Neuronal stem cell (in vitro differentiated cells): ENCODE results near the gene CDK14.
A peak's percentile ranks its signal among the peaks of the same experiment; 100 is the strongest.
"Not testable (repeated sequence)": the region's sequence is repeated elsewhere in the genome, so short reads cannot be mapped to it uniquely, and the experiment has no call there.

Experiments
- DNase-seq: peaks from one replicate; pipeline ENCODE4 v3.0.0-alpha.2; 2013; ENCODE audit warnings: low spot score
- H2AFZ ChIP-seq: one replicate; pipeline ENCODE4 v1.6.1; 2013; ENCODE audit warnings: mild to moderate bottlenecking, low read length, inconsistent platforms
- H2AK5ac ChIP-seq: 2 replicates; pipeline ENCODE4 v1.6.1; 2013; ENCODE audit warnings: low read depth, mild to moderate bottlenecking, inconsistent platforms, low read length, moderate library complexity, mixed read lengths
- H2BK120ac ChIP-seq: 2 replicates; pipeline ENCODE4 v1.6.1; 2013; ENCODE audit warnings: low read depth, mild to moderate bottlenecking, inconsistent platforms, low read length, moderate library complexity, mixed read lengths
- H2BK12ac ChIP-seq: one replicate; pipeline ENCODE4 v1.6.1; 2013; ENCODE audit warnings: low read length, inconsistent platforms
- H2BK15ac ChIP-seq: 2 replicates; pipeline ENCODE4 v1.6.1; 2013; ENCODE audit warnings: mild to moderate bottlenecking, low read length, inconsistent platforms, mixed read lengths
- H2BK5ac ChIP-seq: one replicate; pipeline ENCODE4 v1.6.1; 2013; ENCODE audit warnings: inconsistent platforms, mild to moderate bottlenecking, low read length, moderate library complexity
- H3K14ac ChIP-seq: one replicate; pipeline ENCODE4 v1.6.1; 2013; ENCODE audit warnings: low read length, inconsistent platforms
- H3K18ac ChIP-seq: 2 replicates; pipeline ENCODE4 v1.6.1; 2013; ENCODE audit warnings: low read length, inconsistent platforms
- H3K23ac ChIP-seq: 2 replicates; pipeline ENCODE4 v1.6.1; 2013; ENCODE audit warnings: low read depth, mild to moderate bottlenecking, mixed read lengths, low read length, inconsistent platforms; ENCODE audit not compliant: poor library complexity
- H3K27ac ChIP-seq: replicated peaks from 3 replicates; pipeline ENCODE4 v1.5.1; 2013; ENCODE audit warnings: low read length, inconsistent platforms
- H3K27me3 ChIP-seq, 3 experiments: 2 replicates each; pipeline ENCODE4 v1.6.1; 2013; ENCODE audit warnings: low read length in 3 of 3, mild to moderate bottlenecking in 2 of 3, inconsistent platforms in 1 of 3, low read depth in 1 of 3, mixed read lengths in 1 of 3, moderate library complexity in 1 of 3; ENCODE audit not compliant: control insufficient read depth in 3 of 3, insufficient read depth in 3 of 3
- H3K36me3 ChIP-seq, 2 donors: replicated peaks in 1 of 2; 2 replicates each; pipeline ENCODE4 v1.6.1; 2013; ENCODE audit warnings: low read length in 2 of 2; ENCODE audit not compliant: control insufficient read depth in 2 of 2, insufficient read depth in 2 of 2
- H3K4ac ChIP-seq: 2 replicates; pipeline ENCODE4 v1.6.1; 2013; ENCODE audit warnings: inconsistent platforms, mild to moderate bottlenecking, low read length, moderate library complexity
- H3K4me1 ChIP-seq, 2 donors: 1 replicate in 1 of 2; 2 replicates in 1 of 2; pipeline ENCODE4 v1.6.1; 2013; ENCODE audit warnings: low read length in 2 of 2, low read depth in 1 of 2; ENCODE audit not compliant: control insufficient read depth in 2 of 2, insufficient read depth in 1 of 2
- H3K4me2 ChIP-seq: one replicate; pipeline ENCODE4 v1.6.1; 2013; ENCODE audit warnings: mild to moderate bottlenecking, low read length, inconsistent platforms; ENCODE audit not compliant: insufficient read depth, poor library complexity, severe bottlenecking
- H3K4me3 ChIP-seq, 2 donors: 2 replicates each; pipeline ENCODE4 v1.5.1; 2013; ENCODE audit warnings: low read length in 2 of 2, mild to moderate bottlenecking in 2 of 2, inconsistent platforms in 1 of 2, moderate library complexity in 1 of 2
- H3K79me1 ChIP-seq: one replicate; pipeline ENCODE4 v1.6.1; 2013; ENCODE audit warnings: low read depth, mild to moderate bottlenecking, inconsistent platforms, low read length, moderate library complexity
- H3K9ac ChIP-seq: one replicate; pipeline ENCODE4 v1.6.1; 2013; ENCODE audit warnings: mild to moderate bottlenecking, low read depth, low read length, inconsistent platforms; ENCODE audit not compliant: poor library complexity
- H3K9me3 ChIP-seq, 2 donors: replicated peaks in 1 of 2; 2 replicates each; pipeline versions ENCODE3 to v1.6.1; 2013; ENCODE audit warnings: low read length in 2 of 2, mild to moderate bottlenecking in 2 of 2, inconsistent platforms in 1 of 2, low read depth in 1 of 2, mixed read lengths in 1 of 2, moderate library complexity in 1 of 2; ENCODE audit not compliant: control insufficient read depth in 2 of 2, insufficient read depth in 1 of 2
- H4K8ac ChIP-seq: one replicate; pipeline ENCODE4 v1.6.1; 2013; ENCODE audit warnings: low read depth, mild to moderate bottlenecking, inconsistent platforms, low read length, moderate library complexity
- H4K91ac ChIP-seq: one replicate; pipeline ENCODE4 v1.6.1; 2013; ENCODE audit warnings: low read length, low read depth, mild to moderate bottlenecking, inconsistent platforms; ENCODE audit not compliant: poor library complexity
- WGBS, 2 donors: extraction: QIAGEN DNeasy Blood & Tissue Kit; methylation state at CpG; one replicate each; pipeline ENCODE4 v1.1.7; 2013; ENCODE audit warnings: missing lambda C conversion rate in 2 of 2, mixed read lengths in 1 of 2; ENCODE audit not compliant: insufficient read length in 2 of 2, insufficient replicate concordance in 1 of 2; ENCODE audit errors: extremely low coverage in 2 of 2; 5-methylcytosine and 5-hydroxymethylcytosine counted together

Gene CDK14

DNA sequence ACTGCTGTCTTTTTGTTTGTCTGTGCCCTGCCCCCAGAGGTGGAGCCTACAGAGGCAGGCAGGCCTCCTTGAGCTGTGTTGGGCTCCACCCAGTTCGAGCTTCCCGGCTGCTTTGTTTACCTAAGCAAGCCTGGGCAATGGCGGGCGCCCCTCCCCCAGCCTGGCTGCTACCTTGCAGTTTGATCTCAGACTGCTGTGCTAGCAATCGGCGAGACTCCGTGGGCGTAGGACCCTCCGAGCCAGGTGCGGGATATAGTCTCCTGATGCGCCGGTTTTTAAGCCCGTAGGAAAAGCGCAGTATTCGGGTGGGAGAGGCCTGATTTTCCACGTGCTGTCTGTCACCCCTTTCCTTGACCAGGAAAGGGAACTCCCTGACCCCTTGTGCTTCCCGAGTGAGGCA, 43.6 kb downstream of the CDK14 start:
- H3K4me3 ChIP-seq, H3K9ac ChIP-seq, H3K79me1 ChIP-seq, DNase-seq, H3K27ac ChIP-seq, H2AK5ac ChIP-seq, H2BK120ac ChIP-seq, H4K8ac ChIP-seq, H3K14ac ChIP-seq, H3K4ac ChIP-seq, H3K4me1 ChIP-seq, H2BK12ac ChIP-seq, H2BK15ac ChIP-seq, H2AFZ ChIP-seq, H2BK5ac ChIP-seq, H4K91ac ChIP-seq, H3K27me3 ChIP-seq, H3K36me3 ChIP-seq, H3K18ac ChIP-seq, H3K23ac ChIP-seq: not testable (repeated sequence)
- H3K4me2 ChIP-seq: peak overlapping the region; percentile 2
- WGBS, 2 donors: no CpG with 5 or more reads among the region's 17 CpGs
- H3K9me3 ChIP-seq: peaks cover 4 to 30% of the 10 kb centered on the region in 2 donors

DNA sequence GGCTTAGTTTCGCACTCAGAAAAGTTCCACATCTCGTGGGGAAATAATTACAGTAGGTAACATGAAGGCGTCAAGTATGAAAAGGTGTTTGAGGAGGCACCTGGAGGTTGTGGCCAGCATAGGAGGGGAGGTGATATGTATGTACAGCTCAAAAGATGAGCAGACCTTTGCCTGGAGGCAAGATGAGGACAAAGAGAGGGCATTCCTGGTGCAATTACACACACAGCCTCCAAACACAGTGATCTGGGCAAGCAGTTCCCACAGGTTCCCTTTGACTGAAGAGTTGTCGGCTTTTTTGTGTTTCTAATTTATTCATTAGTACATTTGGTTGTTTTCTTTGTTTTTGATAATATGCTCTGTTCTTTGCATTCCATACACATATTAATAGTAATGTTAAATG, 46.9 kb downstream of the CDK14 start:
- Histone ChIP-seq H2BK120ac (no peak overlapping the region), H3K27me3 (no peaks in the 10 kb centered on the region), H4K8ac (no peak overlapping the region), H3K23ac (no peak overlapping the region), H3K14ac (no peak overlapping the region), H2AK5ac (no peak overlapping the region), H3K9ac (no peak overlapping the region), H3K4ac (no peak overlapping the region), H3K79me1 (no peaks in the 10 kb centered on the region), H3K4me3 (no peak overlapping the region), H3K9me3 (peaks cover 4 to 33% of the 10 kb centered on the region in 2 donors), H2BK5ac (no peak overlapping the region), H3K4me1 (no peaks in the 10 kb centered on the region), H3K4me2 (no peak overlapping the region), H3K18ac (no peak overlapping the region), H4K91ac (no peak overlapping the region), H2BK15ac (no peak overlapping the region), H2AFZ (no peak overlapping the region), H3K27ac (no peak overlapping the region), H3K36me3 (peaks cover 0 to 2% of the 10 kb centered on the region in 2 donors), H2BK12ac (no peak overlapping the region)
- no peak for DNase-seq
- no CpG with 5 or more reads among the region's 4 CpGs for WGBS, 2 donors

DNA sequence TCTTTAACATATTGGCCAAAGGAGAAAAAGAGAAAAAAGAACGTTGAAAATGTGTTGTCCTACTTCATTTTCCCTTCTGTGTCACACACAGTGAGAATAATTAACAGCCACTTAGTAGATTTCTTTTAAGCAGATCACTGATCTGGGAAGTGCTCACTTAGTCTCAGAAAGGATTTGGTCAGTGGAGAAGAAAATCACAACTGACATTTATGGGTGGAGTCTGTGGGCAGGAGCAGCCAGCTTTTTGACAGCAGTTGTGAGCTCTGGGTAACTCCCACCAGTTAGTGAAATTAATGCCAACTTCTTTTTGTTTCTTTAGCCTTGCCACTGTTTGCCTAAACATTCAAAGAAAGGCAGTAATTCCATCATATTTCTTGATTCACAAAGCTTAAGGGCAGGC, 49.7 kb downstream of the CDK14 start:
- no peak overlapping the region for H3K4ac ChIP-seq
- H2AFZ ChIP-seq: no peak overlapping the region
- H3K9ac ChIP-seq: no peak overlapping the region
- no peak overlapping the region for H2BK12ac ChIP-seq
- H3K36me3 ChIP-seq: peaks cover 0 to 2% of the 10 kb centered on the region in 2 donors
- H2BK5ac ChIP-seq: no peak overlapping the region
- no peaks in the 10 kb centered on the region for H3K4me1 ChIP-seq
- H3K4me2 ChIP-seq: no peak overlapping the region
- peaks cover 4 to 35% of the 10 kb centered on the region in 2 donors for H3K9me3 ChIP-seq
- H2BK15ac ChIP-seq: no peak overlapping the region
- H2AK5ac ChIP-seq: no peak overlapping the region
- H3K18ac ChIP-seq: no peak overlapping the region
- no peak overlapping the region for H3K23ac ChIP-seq
- no peak overlapping the region for H4K8ac ChIP-seq
- no peaks in the 10 kb centered on the region for H3K27me3 ChIP-seq
- H3K4me3 ChIP-seq: no peak overlapping the region
- no peak overlapping the region for H2BK120ac ChIP-seq
- peak overlapping the region; percentile 3 for H3K27ac ChIP-seq
- no peak for DNase-seq
- no peak overlapping the region for H4K91ac ChIP-seq
- no CpG with 5 or more reads among the region's 1 CpG for WGBS, 2 donors
- H3K14ac ChIP-seq: no peak overlapping the region
- H3K79me1 ChIP-seq: no peaks in the 10 kb centered on the region

DNA sequence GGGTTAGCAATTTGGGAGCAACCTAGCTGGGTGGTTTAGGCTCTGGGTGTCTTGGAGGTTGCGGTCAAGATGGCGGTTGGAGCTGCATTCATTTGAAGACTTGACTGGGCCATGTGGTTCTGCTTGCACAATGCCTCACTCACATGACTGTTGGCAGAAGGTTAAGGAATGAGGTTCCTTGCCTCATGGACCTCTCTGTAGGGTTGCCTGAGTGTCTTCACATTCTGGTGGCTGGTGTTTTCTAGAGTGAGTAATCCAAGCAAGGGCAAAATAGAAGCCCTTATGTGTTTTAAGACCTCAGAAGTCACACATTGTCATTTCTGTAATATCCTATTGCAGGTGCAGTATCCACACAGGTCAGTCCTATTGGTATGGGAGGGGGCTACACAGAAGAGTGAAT, 52.0 kb downstream of the CDK14 start:
- Histone ChIP-seq H3K36me3 (no peaks in the 10 kb centered on the region), H3K27ac (no peak overlapping the region), H3K18ac (no peak overlapping the region), H4K91ac (no peak overlapping the region), H2BK15ac (no peak overlapping the region), H3K23ac (no peak overlapping the region), H3K4ac (no peak overlapping the region), H3K4me1 (no peaks in the 10 kb centered on the region), H2AK5ac (no peak overlapping the region), H3K79me1 (no peaks in the 10 kb centered on the region), H2BK120ac (no peak overlapping the region), H3K27me3 (no peaks in the 10 kb centered on the region), H2AFZ (no peak overlapping the region), H3K14ac (no peak overlapping the region), H3K9ac (no peak overlapping the region), H3K9me3 (peaks cover 2 to 19% of the 10 kb centered on the region in 2 donors), H3K4me2 (no peak overlapping the region), H2BK12ac (no peak overlapping the region), H2BK5ac (no peak overlapping the region), H4K8ac (no peak overlapping the region), H3K4me3 (no peak overlapping the region)
- DNase-seq: no peak
- WGBS, 2 donors: no CpG with 5 or more reads among the region's 2 CpGs
